B cell (primary cell): Measurements from ENCODE around the gene ARHGAP28. TPM values are rescaled to one million over a fixed set of nuclear protein-coding genes. Genes with fewer than 3 reads are reported as not detected.

Experiments used
- ATAC-seq: fragments of 200-7000 bp; cut with Tn5 transposase; one replicate; pipeline ENCODE4 v1.10.0; 2021; ENCODE audit warnings: low read depth, mild to moderate bottlenecking, moderate number of reproducible peaks, moderate library complexity
- CTCF ChIA-PET: fragments of 350-600 bp; sonication (Branson Sonifier 250); formaldehyde crosslinking; loops from one replicate; lab custom pipeline; 2021; ENCODE audit warnings: antibody characterized with exemption, inconsistent platforms; lab: Charles Lee
- POLR2A ChIA-PET: fragments of 350-600 bp; sonication (Branson Sonifier 250); formaldehyde crosslinking; loops from one replicate; lab custom pipeline; 2021; ENCODE audit warnings: antibody characterized with exemption; lab: Charles Lee
- DNase-seq: peaks from one replicate; pipeline ENCODE4 v3.0.0; 2013
- H2AFZ ChIP-seq: 2 replicates; pipeline ENCODE4 v1.6.1; 2012; ENCODE audit warnings: mild to moderate bottlenecking, low read depth, low read length; ENCODE audit not compliant: insufficient read depth, poor library complexity, severe bottlenecking
- H3K27ac ChIP-seq, 2 donors: 1 replicate in 1 of 2; 2 replicates in 1 of 2; pipeline ENCODE4 v1.5.1; 2012 to 2013; ENCODE audit warnings: low read length in 2 of 2, mild to moderate bottlenecking in 2 of 2, moderate library complexity in 1 of 2
- H3K27me3 ChIP-seq, 4 experiments: fragments of 200-600 bp in 1 of 4; sonication (generic) in 1 of 4; replicated peaks in 1 of 4; 1 replicate in 2 of 4; 2 replicates in 2 of 4; pipeline versions ENCODE4 v1.6.1 to v1.7.0; 2013 to 2016; ENCODE audit warnings: low read length in 3 of 4, mild to moderate bottlenecking in 2 of 4, mixed read lengths in 1 of 4, moderate library complexity in 1 of 4; ENCODE audit not compliant: insufficient read depth in 4 of 4, control insufficient read depth in 3 of 4; ENCODE audit errors: control extremely low read depth in 1 of 4
- H3K36me3 ChIP-seq, 2 experiments: replicated peaks in 1 of 2; 1 replicate in 1 of 2; 2 replicates in 1 of 2; pipeline versions ENCODE4 v1.6.1 to v1.7.1; 2013; ENCODE audit warnings: low read length in 1 of 2; ENCODE audit not compliant: insufficient read depth in 2 of 2, control insufficient read depth in 1 of 2; ENCODE audit errors: control extremely low read depth in 1 of 2, extremely low read depth in 1 of 2
- H3K4me1 ChIP-seq, 2 donors: fragments of 200-600 bp in 1 of 2; sonication (generic) in 1 of 2; 1 replicate in 1 of 2; 2 replicates in 1 of 2; pipeline versions ENCODE4 v1.5.1 to v1.6.1; 2013 to 2017; ENCODE audit warnings: low read length in 2 of 2; ENCODE audit not compliant: control insufficient read depth in 2 of 2, insufficient read depth in 2 of 2
- H3K4me2 ChIP-seq: replicated peaks from 2 replicates; pipeline ENCODE3; 2012; ENCODE audit warnings: mild to moderate bottlenecking, low read depth, low read length; ENCODE audit not compliant: poor library complexity, severe bottlenecking
- H3K4me3 ChIP-seq, 5 experiments: fragments of 200-600 bp in 1 of 5; sonication (generic) in 1 of 5; 1 replicate in 3 of 5; 2 replicates in 2 of 5; pipeline versions ENCODE4 v1.5.1 to v1.7.0; 2011 to 2016; ENCODE audit warnings: low read length in 4 of 5, mild to moderate bottlenecking in 4 of 5, low read depth in 2 of 5, control low read depth in 1 of 5, moderate library complexity in 1 of 5; ENCODE audit not compliant: insufficient read depth in 1 of 5; ENCODE audit errors: control extremely low read depth in 1 of 5, extremely low read depth in 1 of 5
- H3K79me2 ChIP-seq: fragments of 200-600 bp; sonication (generic); one replicate; pipeline ENCODE4 v1.6.0; 2016; ENCODE audit warnings: low read length; ENCODE audit not compliant: control insufficient read depth, insufficient read depth
- H3K9ac ChIP-seq: fragments of 200-600 bp; sonication (generic); 2 replicates; pipeline ENCODE4 v1.6.1; 2017; ENCODE audit warnings: mild to moderate bottlenecking, low read length, moderate library complexity
- H3K9me3 ChIP-seq, 3 donors: one replicate each; pipeline versions ENCODE4 v1.6.1 to v1.7.1; 2013; ENCODE audit warnings: low read length in 2 of 3; ENCODE audit not compliant: control insufficient read depth in 2 of 3, insufficient read depth in 1 of 3; ENCODE audit errors: control extremely low read depth in 1 of 3
- H4K20me1 ChIP-seq: 2 replicates; pipeline ENCODE4 v1.6.0; 2012; ENCODE audit warnings: mild to moderate bottlenecking, low read length; ENCODE audit not compliant: insufficient read depth, control insufficient read depth, poor library complexity, severe bottlenecking
- H3K27ac Mint-ChIP-seq: one replicate; pipeline ENCODE4 v1.8.0; 2021; ENCODE audit warnings: mixed read lengths
- H3K27me3 Mint-ChIP-seq: one replicate; pipeline ENCODE4 v1.8.0; 2021; ENCODE audit warnings: mixed read lengths
- H3K4me1 Mint-ChIP-seq: one replicate; pipeline ENCODE4 v1.8.0; 2021; ENCODE audit warnings: mixed read lengths
- H3K4me3 Mint-ChIP-seq: one replicate; pipeline ENCODE4 v1.8.0; 2021; ENCODE audit warnings: mixed read lengths
- H3K9me3 Mint-ChIP-seq: one replicate; pipeline ENCODE4 v1.8.0; 2022; ENCODE audit warnings: mixed read lengths; ENCODE audit not compliant: insufficient read depth
- EZH2 ChIP-seq: IDR thresholded peaks from 2 replicates; pipeline ENCODE4 v1.6.1; 2012; ENCODE audit warnings: borderline replicate concordance, low read depth, mild to moderate bottlenecking, moderate library complexity, low read length; ENCODE audit not compliant: insufficient read depth, poor library complexity, severe bottlenecking
- whole genome bisulfite sequencing: methylation state at CpG from one replicate; pipeline ENCODE4 v1.1.5; 2013; ENCODE audit warnings: missing lambda C conversion rate; ENCODE audit not compliant: insufficient coverage; 5-methylcytosine and 5-hydroxymethylcytosine counted together
- intact Hi-C: fragments of 100-400 bp; cut with micrococcal nuclease; formaldehyde crosslinking; loops from one replicate; pipeline ENCODE4 v1.10.0; 2022
- polyA plus RNA-seq: library from polyadenylated mRNA; depleted of rRNA; stranded (reverse); fragments of >200 nt; gene quantifications from 2 replicates; pipeline ENCODE4 v1.2.3, GENCODE V29; 2012
- total RNA-seq, 2 donors: library from RNA; stranded (reverse); fragments of 120-200 nt in 1 of 2; gene quantifications; 1 replicate in 1 of 2; 2 replicates in 1 of 2; pipeline versions ENCODE4 v1.2.3 to v1.2.4, GENCODE V29; 2013 to 2022
- TF ChIP-seq, protein P1 (sequence below): fragments of 200-600 bp; IDR thresholded peaks from one replicate; pipeline ENCODE4 v1.8.0; 2022; ENCODE audit warnings: antibody characterized with exemption, mild to moderate bottlenecking

ARHGAP28 gene
- total and polyA plus RNA-seq, 2 donors (not counting 1 experiment from before 2014, with no cell fraction given) = not detected

- 92% methylated on average over 5 of the region's 11 CpGs for WGBS
- Mint-ChIP-seq H3K4me1 (no peaks in the 10 kb centered on the region), H3K27ac (no peak overlapping the region), H3K4me3 (no peak overlapping the region), H3K9me3 (no peaks in the 10 kb centered on the region), H3K27me3 (no peaks in the 10 kb centered on the region)
- Histone ChIP-seq H3K9ac (no peak overlapping the region), H3K4me2 (no peak overlapping the region), H3K4me1 (no peaks in the 10 kb centered on the region), H2AFZ (no peak overlapping the region), H3K27me3 (no peaks in the 10 kb centered on the region), H3K9me3 (peaks cover 0 to 4% (median 0%) of the 10 kb centered on the region in 3 donors), H3K27ac (no peak overlapping the region), H3K36me3 (no peaks in the 10 kb centered on the region), H4K20me1 (no peaks in the 10 kb centered on the region), H3K4me3 (no peak overlapping the region), H3K79me2 (no peaks in the 10 kb centered on the region)
- no peak for TF ChIP-seq EZH2
- TF ChIP-seq, protein P1, sequence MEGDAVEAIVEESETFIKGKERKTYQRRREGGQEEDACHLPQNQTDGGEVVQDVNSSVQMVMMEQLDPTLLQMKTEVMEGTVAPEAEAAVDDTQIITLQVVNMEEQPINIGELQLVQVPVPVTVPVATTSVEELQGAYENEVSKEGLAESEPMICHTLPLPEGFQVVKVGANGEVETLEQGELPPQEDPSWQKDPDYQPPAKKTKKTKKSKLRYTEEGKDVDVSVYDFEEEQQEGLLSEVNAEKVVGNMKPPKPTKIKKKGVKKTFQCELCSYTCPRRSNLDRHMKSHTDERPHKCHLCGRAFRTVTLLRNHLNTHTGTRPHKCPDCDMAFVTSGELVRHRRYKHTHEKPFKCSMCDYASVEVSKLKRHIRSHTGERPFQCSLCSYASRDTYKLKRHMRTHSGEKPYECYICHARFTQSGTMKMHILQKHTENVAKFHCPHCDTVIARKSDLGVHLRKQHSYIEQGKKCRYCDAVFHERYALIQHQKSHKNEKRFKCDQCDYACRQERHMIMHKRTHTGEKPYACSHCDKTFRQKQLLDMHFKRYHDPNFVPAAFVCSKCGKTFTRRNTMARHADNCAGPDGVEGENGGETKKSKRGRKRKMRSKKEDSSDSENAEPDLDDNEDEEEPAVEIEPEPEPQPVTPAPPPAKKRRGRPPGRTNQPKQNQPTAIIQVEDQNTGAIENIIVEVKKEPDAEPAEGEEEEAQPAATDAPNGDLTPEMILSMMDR = no peak
- CTCF ChIA-PET = no interaction called here
- DNase-seq (no peak), ATAC-seq (no peak)
- POLR2A ChIA-PET = no interaction called here
- intact Hi-C loops = no loop called here
These were observed 149.2 kb downstream of the ARHGAP28 start for GRCh38 chr18:6878556-6879297.

GRCh38 chr18:6879508-6880195 lies 150.1 kb downstream of the ARHGAP28 start:
- Histone ChIP-seq H3K36me3 (no peaks in the 10 kb centered on the region), H3K4me2 (no peak overlapping the region), H3K27me3 (no peaks in the 10 kb centered on the region), H3K27ac (no peak overlapping the region), H3K79me2 (no peaks in the 10 kb centered on the region), H3K4me1 (no peaks in the 10 kb centered on the region), H2AFZ (no peak overlapping the region), H3K4me3 (no peak overlapping the region), H4K20me1 (no peaks in the 10 kb centered on the region), H3K9me3 (peaks cover 0 to 4% (median 0%) of the 10 kb centered on the region in 3 donors), H3K9ac (no peak overlapping the region)
- ChIA-PET POLR2A (no interaction called here), CTCF (no interaction called here)
- no peak for TF ChIP-seq EZH2
- TF ChIP-seq, protein P1 = no peak
- WGBS = 86% methylated on average over 12 of the region's 14 CpGs
- ATAC-seq (no peak), DNase-seq (no peak)
- Mint-ChIP-seq H3K27ac (no peak overlapping the region), H3K27me3 (no peaks in the 10 kb centered on the region), H3K4me1 (no peaks in the 10 kb centered on the region), H3K9me3 (no peaks in the 10 kb centered on the region), H3K4me3 (no peak overlapping the region)
- intact Hi-C loops = no loop called here
